Kidney epithelial cell (primary cell): ENCODE results near the gene UCN2. TPM values are rescaled to one million over a fixed set of nuclear protein-coding genes. Genes with fewer than 3 reads are reported as not detected.

Experiments used
- DNase-seq: peaks from one replicate; pipeline ENCODE4 v3.0.0-alpha.2; 2010; ENCODE audit warnings: low read depth
- H3K27me3 ChIP-seq: 2 replicates; pipeline ENCODE4 v1.6.0; 2011; ENCODE audit warnings: low read length; ENCODE audit not compliant: control insufficient read depth, insufficient read depth
- H3K36me3 ChIP-seq: 2 replicates; pipeline ENCODE4 v1.5.1; 2011; ENCODE audit warnings: low read length; ENCODE audit not compliant: control insufficient read depth, insufficient read depth
- H3K4me3 ChIP-seq: 2 replicates; pipeline ENCODE4 v1.5.1; 2011; ENCODE audit warnings: low read depth, mild to moderate bottlenecking, control low read depth, low read length
- total RNA-seq: library from RNA; depleted of rRNA; stranded (reverse); fragments of >200 nt; gene quantifications from 2 replicates; pipeline ENCODE4 v1.2.3, GENCODE V29; 2015
- TF ChIP-seq, protein P1 (sequence below): IDR thresholded peaks from 2 replicates; pipeline ENCODE4 v1.5.1; 2011; ENCODE audit warnings: mild to moderate bottlenecking, moderate library complexity, low read length, control low read depth, inconsistent platforms; ENCODE audit not compliant: insufficient read depth, poor library complexity, severe bottlenecking

Gene UCN2
- total RNA-seq, 1 donor from 2014 or later, result 26.1 TPM

DNA sequence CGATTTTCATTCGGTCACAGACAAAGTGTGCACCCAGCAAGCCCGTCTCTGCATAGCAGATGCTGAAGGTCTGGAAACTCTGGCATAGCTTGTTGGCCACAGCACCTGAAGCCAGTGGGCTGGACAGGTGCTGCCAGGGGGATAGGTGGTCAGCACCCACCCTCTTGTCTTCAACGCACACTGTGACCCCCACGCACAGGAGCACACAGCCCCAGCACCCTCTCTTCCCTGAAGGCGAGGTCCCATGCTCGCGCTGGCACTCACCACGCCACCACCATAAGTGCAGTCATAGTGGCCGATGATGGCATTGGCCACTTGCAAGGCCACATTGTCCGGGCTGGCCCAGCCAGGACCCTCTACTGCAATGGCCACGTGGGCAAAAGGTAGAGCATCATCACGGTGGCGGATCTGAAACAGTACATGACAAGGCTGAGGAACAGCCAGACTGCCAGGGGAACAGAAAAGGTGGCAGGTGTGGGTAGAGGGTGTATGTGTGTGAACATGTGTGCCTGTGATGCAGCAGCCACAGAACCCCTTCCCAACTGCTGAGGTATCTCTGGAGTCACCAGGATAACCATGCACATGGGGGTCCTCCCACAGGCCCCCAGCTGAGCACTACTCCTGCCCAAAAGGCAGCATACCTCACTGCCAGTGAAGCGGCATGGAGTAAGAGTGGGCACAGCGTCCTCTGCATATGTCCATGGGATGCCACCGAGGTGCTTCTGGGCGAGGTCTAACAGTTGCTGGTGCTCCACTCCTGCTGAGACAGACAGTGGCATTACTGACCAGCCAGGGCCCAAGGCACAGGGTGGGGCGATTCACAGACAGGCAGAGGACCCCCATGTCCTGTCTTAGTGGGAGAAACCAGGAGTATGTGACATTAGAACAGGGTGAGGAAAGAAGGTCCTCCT lies 37.4 kb upstream of the UCN2 start:
- peaks cover 13% of the 10 kb centered on the region for H3K36me3 ChIP-seq
- no peaks in the 10 kb centered on the region for H3K27me3 ChIP-seq
- no peak for DNase-seq
- no peak overlapping the region for H3K4me3 ChIP-seq
- TF ChIP-seq, protein P1, sequence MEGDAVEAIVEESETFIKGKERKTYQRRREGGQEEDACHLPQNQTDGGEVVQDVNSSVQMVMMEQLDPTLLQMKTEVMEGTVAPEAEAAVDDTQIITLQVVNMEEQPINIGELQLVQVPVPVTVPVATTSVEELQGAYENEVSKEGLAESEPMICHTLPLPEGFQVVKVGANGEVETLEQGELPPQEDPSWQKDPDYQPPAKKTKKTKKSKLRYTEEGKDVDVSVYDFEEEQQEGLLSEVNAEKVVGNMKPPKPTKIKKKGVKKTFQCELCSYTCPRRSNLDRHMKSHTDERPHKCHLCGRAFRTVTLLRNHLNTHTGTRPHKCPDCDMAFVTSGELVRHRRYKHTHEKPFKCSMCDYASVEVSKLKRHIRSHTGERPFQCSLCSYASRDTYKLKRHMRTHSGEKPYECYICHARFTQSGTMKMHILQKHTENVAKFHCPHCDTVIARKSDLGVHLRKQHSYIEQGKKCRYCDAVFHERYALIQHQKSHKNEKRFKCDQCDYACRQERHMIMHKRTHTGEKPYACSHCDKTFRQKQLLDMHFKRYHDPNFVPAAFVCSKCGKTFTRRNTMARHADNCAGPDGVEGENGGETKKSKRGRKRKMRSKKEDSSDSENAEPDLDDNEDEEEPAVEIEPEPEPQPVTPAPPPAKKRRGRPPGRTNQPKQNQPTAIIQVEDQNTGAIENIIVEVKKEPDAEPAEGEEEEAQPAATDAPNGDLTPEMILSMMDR, result no peak

DNA sequence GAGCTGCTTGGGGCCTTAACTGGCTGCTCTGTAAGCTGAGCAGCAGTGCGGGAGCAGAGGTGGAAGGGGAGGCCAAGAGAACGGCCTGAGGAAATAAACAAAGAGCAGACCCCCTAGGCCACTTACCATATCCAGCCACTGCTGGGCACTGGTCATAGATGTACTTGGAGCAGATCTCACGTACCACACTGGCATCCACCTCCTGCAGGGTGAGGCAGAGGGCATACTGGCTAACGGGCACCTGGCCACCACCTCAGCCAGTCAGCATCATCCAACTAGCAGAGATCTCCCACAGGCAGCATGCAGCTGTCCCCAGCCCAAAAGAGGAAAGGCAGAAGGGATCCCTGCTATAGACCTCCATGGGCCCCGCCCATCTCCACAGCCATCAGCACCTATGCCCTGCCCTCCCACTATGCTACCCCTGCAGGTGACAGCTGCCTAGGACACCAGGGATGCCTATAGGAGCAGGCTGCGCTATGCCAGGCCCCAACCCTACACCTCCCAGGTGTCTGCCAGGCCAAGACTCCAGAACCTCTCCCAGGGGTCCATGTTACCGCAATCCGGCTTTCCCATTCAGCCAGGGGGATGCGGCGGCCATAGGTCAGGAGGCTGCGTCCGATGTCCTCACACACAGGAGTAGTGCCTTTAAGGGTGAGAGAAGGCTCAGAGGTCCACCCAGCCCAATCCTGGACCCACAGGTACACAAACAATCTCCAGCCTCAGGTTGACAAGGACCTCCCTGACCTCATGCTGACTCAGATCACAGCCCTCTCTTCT lies 36.1 kb upstream of the UCN2 start:
- Histone ChIP-seq H3K27me3 (no peaks in the 10 kb centered on the region), H3K36me3 (peaks cover 10% of the 10 kb centered on the region)
- TF ChIP-seq, protein P1, result no peak

DNA sequence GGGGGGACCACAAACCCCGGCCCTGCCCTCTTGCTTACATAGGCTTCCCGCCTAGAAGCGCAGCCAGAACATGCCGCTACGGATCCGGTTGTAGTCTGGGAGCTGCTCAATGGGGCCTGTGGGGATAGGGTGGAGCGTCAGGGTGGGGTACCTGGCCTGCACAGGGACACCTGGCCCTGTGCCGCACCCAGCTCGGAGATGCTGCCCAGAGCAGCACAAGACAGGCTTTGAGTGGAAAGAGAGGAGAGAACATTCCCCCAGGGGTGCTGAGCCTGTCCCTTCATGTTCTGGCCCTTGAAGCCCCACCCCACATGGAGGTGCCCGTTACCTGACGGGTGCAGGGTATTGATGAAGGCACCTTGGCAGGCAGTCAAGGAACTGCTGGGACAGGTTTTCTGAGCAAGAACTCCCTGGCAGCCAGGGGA lies 35.5 kb upstream of the UCN2 start:
- TF ChIP-seq, protein P1, result no peak
- Histone ChIP-seq H3K36me3 (peaks cover 8% of the 10 kb centered on the region), H3K27me3 (no peaks in the 10 kb centered on the region), H3K4me3 (no peak overlapping the region)
- no peak for DNase-seq

More for the DNA sequence above, 36.1 kb upstream of the UCN2 start:
- no peak for DNase-seq
- H3K4me3 ChIP-seq, result no peak overlapping the region

DNA sequence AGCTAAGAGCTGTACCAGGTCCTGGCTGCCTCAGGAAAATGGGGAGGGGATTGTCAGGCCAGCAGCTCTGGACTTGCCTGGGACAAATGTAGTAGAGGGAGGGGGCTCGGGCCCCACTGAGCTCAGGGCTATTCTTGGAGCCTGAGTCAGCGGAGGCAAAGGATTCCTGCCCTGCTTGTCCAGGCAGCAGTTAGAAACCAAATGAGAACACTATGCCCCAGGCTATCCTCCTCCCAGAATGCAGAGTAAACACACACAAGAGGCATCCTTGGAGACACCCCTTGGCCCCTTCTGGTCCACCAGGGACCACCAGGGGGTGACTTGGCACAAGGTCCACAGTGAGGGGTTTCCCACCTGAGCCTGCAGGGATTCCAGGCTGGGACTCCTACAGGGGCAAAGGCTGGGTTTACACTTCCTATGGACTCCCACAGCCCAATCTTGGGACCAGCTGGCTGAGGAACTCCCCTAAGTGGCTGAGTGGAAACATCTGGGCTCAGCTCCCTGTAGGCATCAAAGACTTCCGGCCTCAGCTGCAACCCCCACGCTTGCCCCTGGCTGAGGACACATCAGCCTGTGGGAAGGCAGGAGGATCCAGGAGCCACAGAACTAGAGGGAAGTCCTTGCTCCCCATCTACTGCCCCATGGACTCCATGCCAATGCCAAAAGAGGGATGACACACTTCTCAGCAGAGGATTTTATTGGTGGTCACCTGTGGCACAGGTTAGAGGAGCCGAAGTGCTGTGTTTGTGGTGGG lies 34.9 kb upstream of the UCN2 start:
- Histone ChIP-seq H3K4me3 (no peak overlapping the region), H3K27me3 (no peaks in the 10 kb centered on the region), H3K36me3 (peaks cover 8% of the 10 kb centered on the region)
- DNase-seq, result peak; percentile 76
- TF ChIP-seq, protein P1, result peak; percentile 16

- DNase-seq, result no peak
- H3K36me3 ChIP-seq, result peaks cover 8% of the 10 kb centered on the region
- H3K4me3 ChIP-seq, result no peak overlapping the region
- no peaks in the 10 kb centered on the region for H3K27me3 ChIP-seq
- TF ChIP-seq, protein P1, result no peak
These were observed 33.8 kb upstream of the UCN2 start for GRCh38 chr3:48597408-48597800.
